ENCODE results near the gene SLC26A3.
"Not testable (repeated sequence)": the region's sequence is repeated elsewhere in the genome, so short reads cannot be mapped to it uniquely, and the experiment has no call there.

DNA sequence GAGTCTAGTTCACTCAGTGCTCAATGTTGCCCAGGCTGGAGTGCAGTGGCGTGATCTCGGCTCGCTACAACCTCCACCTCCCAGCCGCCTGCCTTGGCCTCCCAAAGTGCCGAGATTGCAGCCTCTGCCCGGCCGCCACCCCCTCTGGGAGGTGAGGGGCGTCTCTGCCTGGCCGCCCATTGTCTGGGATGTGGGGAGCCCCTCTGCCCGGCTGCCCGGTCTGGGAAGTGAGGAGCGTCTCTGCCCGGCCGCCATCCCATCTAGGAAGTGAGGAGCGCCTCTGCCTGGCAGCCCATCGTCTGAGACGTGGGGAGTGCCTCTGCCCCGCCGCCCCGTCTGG is 44.8 kb upstream of the SLC26A3 start:
- not testable (repeated sequence) for TF ChIP-seq POU2F2, POLR2AphosphoS5 (IDR thresholded peaks at IDR 0.05; ENCODE audit: low read depth, low read length)

Measured in GM12891 (cell line).